Heart left ventricle (tissue), 16 donors: Measurements from ENCODE around the gene C22orf42. TPM values are rescaled to one million over a fixed set of nuclear protein-coding genes. Genes with fewer than 3 reads are reported as not detected.
"Not testable (repeated sequence)": the region's sequence is repeated elsewhere in the genome, so short reads cannot be mapped to it uniquely, and the experiment has no call there.

Experiments used
- ATAC-seq, 4 donors: fragments of 200-7000 bp; cut with Tn5 transposase; one replicate each; pipeline ENCODE4 v1.9.1; 2020 to 2022; ENCODE audit warnings: moderate library complexity in 4 of 4, mild to moderate bottlenecking in 3 of 4, moderate number of reproducible peaks in 1 of 4
- DNase-seq, 5 donors: peaks; one replicate each; pipeline ENCODE4 v3.0.0-alpha.2; 2020
- H3K27ac ChIP-seq, 12 donors: fragments of 200-600 bp; sonication (generic) in 4 of 12; one replicate each; pipeline versions ENCODE4 v1.5.0 to v1.8.0; 2016 to 2022; ENCODE audit warnings: mild to moderate bottlenecking in 2 of 12
- H3K27me3 ChIP-seq, 9 donors: fragments of 200-600 bp; sonication (generic) in 2 of 9; one replicate each; pipeline versions ENCODE4 v1.5.1 to v1.8.0; 2016 to 2022; ENCODE audit warnings: mild to moderate bottlenecking in 3 of 9
- H3K36me3 ChIP-seq, 9 donors: fragments of 200-600 bp; sonication (generic) in 2 of 9; one replicate each; pipeline versions ENCODE4 v1.5.0 to v1.8.0; 2018 to 2022; ENCODE audit warnings: mild to moderate bottlenecking in 2 of 9
- H3K4me1 ChIP-seq, 12 donors: fragments of 200-600 bp; sonication (generic) in 4 of 12; one replicate each; pipeline versions ENCODE4 v1.5.0 to v1.8.0; 2016 to 2022; ENCODE audit warnings: mild to moderate bottlenecking in 3 of 12
- H3K4me3 ChIP-seq, 12 donors: fragments of 200-600 bp; sonication (generic) in 4 of 12; one replicate each; pipeline versions ENCODE4 v1.5.0 to v1.8.0; 2017 to 2022; ENCODE audit warnings: mild to moderate bottlenecking in 9 of 12, moderate library complexity in 4 of 12
- H3K9me3 ChIP-seq, 12 donors: fragments of 200-600 bp; sonication (generic) in 4 of 12; one replicate each; pipeline versions ENCODE4 v1.5.0 to v1.8.0; 2016 to 2022; ENCODE audit warnings: mild to moderate bottlenecking in 1 of 12
- POLR2A ChIP-seq, 2 donors: fragments of 450-650 bp; IDR thresholded peaks; one replicate each; pipeline ENCODE4 v1.6.1; 2017; ENCODE audit warnings: antibody characterized with exemption in 2 of 2, mild to moderate bottlenecking in 2 of 2, moderate library complexity in 2 of 2
- WGBS, 4 donors: extraction: QIAGEN DNeasy Blood & Tissue Kit in 2 of 4; methylation state at CpG; one replicate each; pipeline versions ENCODE4 v1.1.5 to v1.1.7; 2013 to 2018; 5-methylcytosine and 5-hydroxymethylcytosine counted together
- intact Hi-C, 10 donors: fragments of 100-400 bp; cut with DNase I; formaldehyde crosslinking; loops; one replicate each; pipeline versions ENCODE4 v1.11.1 to v1.14.2; 2022
- polyA plus RNA-seq, 2 donors: library from polyadenylated mRNA; stranded (reverse); fragments of 200-250 nt; gene quantifications; one replicate each; pipeline ENCODE4 v1.2.3, GENCODE V29; 2013
- total RNA-seq, 9 donors: library from RNA; depleted of rRNA in 2 of 9; stranded (reverse); fragments of >200 nt in 2 of 9; fragmentation: NEBNext Ultra II Directional in 3 of 9; extraction: Animal tissue kit (Norgen Biotek cat#: 25700) in 3 of 9; gene quantifications; one replicate each; pipeline versions ENCODE4 v1.1.0 to v1.2.4, GENCODE V29; 2016 to 2023
- TF ChIP-seq, protein P1 (sequence below), 12 donors: fragments of 200-600 bp; sonication (generic) in 4 of 12; IDR thresholded peaks; one replicate each; pipeline versions ENCODE4 v1.5.0 to v1.8.0; 2018 to 2022; ENCODE audit warnings: antibody characterized with exemption in 12 of 12, mild to moderate bottlenecking in 5 of 12
- donor health status: ischemic (EF 13 %, LVEDD 7.1; RV severe dilation, severe dysfunction).
- donor health status: healthy with polysubstance abuse.
- donor health status: DM: no; HTN: yes; CAD: no.
- donor health status: DM: no; HTN: no; CAD: no.
- donor health status: ischemic (EF 25% LVEDD 6.9; RV normal size, moderate dysfunction).
- donor health status: ischemic (EF 25% LVEDD 5.7; RV mildly dilated, moderate dysfunction).
- donor health status: healthy.
- donor health status: DM: yes; HTN: yes; CAD: no.
- donor health status: ischemic (EF 35%, LVEDD 5.7; RV mildly dilated, moderate dysfunction).
- donor health status: nonischemic (EF 11% LVEDD 7.7; RV severe dilation, severe dysfunction).
- donor health status: DM: yes; HTN: yes; CAD: no.
- donor health status: PGD.
- donor health status: ischemic (EF 29% LVEDD 5.4; RV normal size, mild dysfunction).
- donor health status: nonischemic (EF 23%, LVEDD 6.1; RV moderate dilation, normal function).

Gene C22orf42
- total and polyA plus RNA-seq, 11 donors = not detected

- H3K27ac ChIP-seq = no peak overlapping the region
- H3K9me3 ChIP-seq = peaks cover 0 to 6% (median 0%) of the 10 kb centered on the region in 12 donors
- no peak overlapping the region for H3K4me3 ChIP-seq
- intact Hi-C loops = loop anchor here in 1 of 10 donors (5.0 kb wide), 1 partner anchor 125 kb away; no protein-coding TSS in a partner anchor
- no peak for ATAC-seq
- peaks cover 0 to 26% (median 0%) of the 10 kb centered on the region in 12 donors for H3K4me1 ChIP-seq
- H3K27me3 ChIP-seq = no peaks in the 10 kb centered on the region
- no peak for TF ChIP-seq POLR2A (IDR thresholded peaks at IDR 0.05)
- TF ChIP-seq, protein P1, sequence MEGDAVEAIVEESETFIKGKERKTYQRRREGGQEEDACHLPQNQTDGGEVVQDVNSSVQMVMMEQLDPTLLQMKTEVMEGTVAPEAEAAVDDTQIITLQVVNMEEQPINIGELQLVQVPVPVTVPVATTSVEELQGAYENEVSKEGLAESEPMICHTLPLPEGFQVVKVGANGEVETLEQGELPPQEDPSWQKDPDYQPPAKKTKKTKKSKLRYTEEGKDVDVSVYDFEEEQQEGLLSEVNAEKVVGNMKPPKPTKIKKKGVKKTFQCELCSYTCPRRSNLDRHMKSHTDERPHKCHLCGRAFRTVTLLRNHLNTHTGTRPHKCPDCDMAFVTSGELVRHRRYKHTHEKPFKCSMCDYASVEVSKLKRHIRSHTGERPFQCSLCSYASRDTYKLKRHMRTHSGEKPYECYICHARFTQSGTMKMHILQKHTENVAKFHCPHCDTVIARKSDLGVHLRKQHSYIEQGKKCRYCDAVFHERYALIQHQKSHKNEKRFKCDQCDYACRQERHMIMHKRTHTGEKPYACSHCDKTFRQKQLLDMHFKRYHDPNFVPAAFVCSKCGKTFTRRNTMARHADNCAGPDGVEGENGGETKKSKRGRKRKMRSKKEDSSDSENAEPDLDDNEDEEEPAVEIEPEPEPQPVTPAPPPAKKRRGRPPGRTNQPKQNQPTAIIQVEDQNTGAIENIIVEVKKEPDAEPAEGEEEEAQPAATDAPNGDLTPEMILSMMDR (IDR thresholded peaks at IDR 0.05) = no peak
- DNase-seq = no peak
- no peaks in the 10 kb centered on the region for H3K36me3 ChIP-seq
These were observed 16.5 kb downstream of the C22orf42 start for GRCh38 chr22:32142600-32142999.

DNA sequence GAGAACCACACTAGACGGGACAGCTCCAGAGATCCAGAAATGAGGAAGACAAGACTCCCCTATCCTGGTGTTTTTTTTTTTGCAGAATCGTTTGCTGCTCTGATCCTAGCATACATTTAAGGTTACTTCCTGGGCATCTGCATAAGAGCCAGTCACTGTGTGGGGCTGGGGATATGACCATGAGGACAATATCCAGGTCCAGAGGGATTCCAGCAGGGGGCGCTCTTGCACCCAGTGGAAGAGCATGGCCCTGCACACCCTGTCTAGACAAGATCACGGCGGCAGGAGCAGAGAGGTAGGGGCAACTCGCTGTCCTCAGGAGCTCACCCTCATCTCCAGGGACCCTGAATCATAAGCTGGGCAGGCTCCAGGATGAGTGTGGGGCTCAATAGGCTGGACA is 18.4 kb downstream of the C22orf42 start:
- intact Hi-C loops = loop anchor here in 1 of 10 donors (5.0 kb wide), 1 partner anchor 127 kb away; no protein-coding TSS in a partner anchor

DNA sequence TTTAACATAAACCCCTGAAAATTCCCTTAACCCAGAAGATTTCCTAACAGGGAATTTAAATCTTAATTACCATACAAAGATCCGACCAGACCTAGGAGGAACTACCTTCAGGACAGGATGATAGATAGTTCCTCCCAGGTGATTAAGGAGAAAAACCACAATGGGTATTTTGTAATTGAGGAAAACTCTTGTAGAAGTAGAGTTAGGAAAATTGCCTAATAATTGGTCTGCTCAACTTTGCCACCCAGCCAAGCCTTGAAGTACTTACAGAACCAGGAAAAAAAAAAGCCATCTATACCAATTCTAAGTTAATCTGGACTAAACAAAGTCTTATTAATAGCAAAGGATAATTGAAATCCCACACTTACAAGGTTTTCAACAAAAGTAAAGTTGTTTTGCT is 20.5 kb downstream of the C22orf42 start:
- H3K27me3 ChIP-seq, H3K36me3 ChIP-seq, DNase-seq, intact Hi-C loops, ATAC-seq, H3K9me3 ChIP-seq: not testable (repeated sequence)
- peak overlapping the region in 9 of 12 donors; percentile 41 to 65 (median 50) for H3K4me3 ChIP-seq
- peaks cover 0 to 18% (median 0%) of the 10 kb centered on the region in 12 donors for H3K4me1 ChIP-seq
- H3K27ac ChIP-seq = peak overlapping the region in 7 of 12 donors; percentile 49 to 83 (median 64)
- 62 to 79% (median 71%) methylated on average over 1 of the region's 1 CpG for WGBS, 4 donors

More for the DNA sequence above, 18.4 kb downstream of the C22orf42 start:
- not testable (repeated sequence) for H3K36me3 ChIP-seq, H3K9me3 ChIP-seq, H3K27ac ChIP-seq, DNase-seq, H3K4me3 ChIP-seq, H3K27me3 ChIP-seq
- TF ChIP-seq, protein P1 (IDR thresholded peaks at IDR 0.05) = peak in 10 of 12 donors; percentile 12 to 39 (median 30)
- WGBS, 4 donors = 44 to 61% (median 54%) methylated on average over 2 to 6 of the region's 6 CpGs
- ATAC-seq = peak in 3 of 4 donors; percentile 46 to 70 (median 65)
- H3K4me1 ChIP-seq = peaks cover 0 to 30% (median 0%) of the 10 kb centered on the region in 12 donors

GRCh38 chr22:32137731-32138324 is 21.3 kb downstream of the C22orf42 start:
- peak; percentile 19 to 52 (median 24) for ATAC-seq
- WGBS, 4 donors = 56 to 65% (median 58%) methylated on average over 16 of the region's 16 CpGs
- H3K27me3 ChIP-seq, H3K36me3 ChIP-seq, H3K9me3 ChIP-seq, intact Hi-C loops: not testable (repeated sequence)
- Histone ChIP-seq H3K27ac (peak overlapping the region in 11 of 12 donors; percentile 31 to 83 (median 64)), H3K4me1 (peaks cover 0 to 16% (median 0%) of the 10 kb centered on the region in 12 donors), H3K4me3 (peak overlapping the region; percentile 9 to 65 (median 47))
- DNase-seq = peak in 1 of 5 donors; percentile 15

- H3K36me3 ChIP-seq, DNase-seq, intact Hi-C loops, H3K27me3 ChIP-seq, H3K9me3 ChIP-seq, ATAC-seq, H3K4me3 ChIP-seq: not testable (repeated sequence)
- Histone ChIP-seq H3K4me1 (peaks cover 0 to 11% (median 0%) of the 10 kb centered on the region in 12 donors), H3K27ac (peak overlapping the region in 5 of 12 donors; percentile 31 to 83 (median 52))
- WGBS, 4 donors = 61 to 79% (median 71%) methylated on average over 3 to 4 of the region's 4 CpGs
These were observed 22.2 kb downstream of the C22orf42 start for GRCh38 chr22:32136881-32137280.

DNA sequence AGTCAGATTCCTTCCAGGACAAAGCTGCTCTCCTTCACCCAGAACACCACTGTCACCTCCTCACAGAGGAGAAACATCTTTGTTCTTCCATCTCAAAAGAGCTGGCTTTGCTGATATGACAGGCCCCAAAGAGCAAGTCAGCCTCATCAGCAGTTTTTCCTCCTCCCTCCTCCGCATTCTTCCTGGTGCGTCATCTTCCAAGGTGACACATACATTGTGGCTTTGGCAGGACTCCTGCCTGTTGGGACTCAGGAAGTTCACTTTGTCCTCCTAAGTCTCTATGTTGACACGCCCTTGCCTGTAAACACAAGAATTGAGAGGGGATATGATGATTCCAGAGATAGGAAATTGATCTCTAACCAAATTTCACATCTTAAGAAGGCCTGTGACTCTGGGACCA is 23.1 kb downstream of the C22orf42 start:
- WGBS, 4 donors = 54 to 68% (median 60%) methylated on average over 3 of the region's 3 CpGs
- H3K9me3 ChIP-seq, DNase-seq, H3K36me3 ChIP-seq, H3K27me3 ChIP-seq, intact Hi-C loops, H3K4me3 ChIP-seq: not testable (repeated sequence)
- ATAC-seq = peak in 3 of 4 donors; percentile 46 to 79 (median 52)
- peak overlapping the region in 3 of 12 donors; percentile 33 to 83 (median 52) for H3K27ac ChIP-seq
- H3K4me1 ChIP-seq = peaks cover 0 to 11% (median 0%) of the 10 kb centered on the region in 12 donors

DNA sequence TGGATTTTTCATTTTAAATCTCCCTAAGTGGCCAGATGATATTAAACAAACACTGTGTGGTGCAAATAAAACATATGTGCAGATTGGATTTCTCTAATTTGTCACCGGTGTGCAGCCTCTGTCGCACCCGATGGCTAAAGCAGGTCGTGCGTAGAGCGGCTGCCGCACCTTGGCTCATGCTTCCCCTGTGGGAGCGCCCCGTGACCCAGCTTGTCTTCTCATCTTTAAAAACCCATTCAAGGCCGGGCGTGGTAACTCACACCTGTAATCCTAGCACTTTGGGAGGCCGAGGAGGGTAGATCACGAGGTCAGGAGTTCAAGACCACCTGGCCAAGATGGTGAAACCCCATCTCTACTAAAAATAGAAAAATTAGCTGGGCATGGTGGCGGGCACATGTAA is 24.3 kb downstream of the C22orf42 start:
- WGBS, 4 donors = 91 to 96% (median 94%) methylated on average over 14 of the region's 14 CpGs
- H3K27ac ChIP-seq, ATAC-seq, DNase-seq, H3K36me3 ChIP-seq, H3K9me3 ChIP-seq, H3K27me3 ChIP-seq, H3K4me3 ChIP-seq, intact Hi-C loops: not testable (repeated sequence)
- H3K4me1 ChIP-seq = peaks cover 0 to 11% (median 0%) of the 10 kb centered on the region in 12 donors
